Mucosa of stomach (tissue), 1 donor: Measurements from ENCODE around the gene WDFY4.

Source experiments
- H3K27me3 ChIP-seq: one replicate; pipeline ENCODE4 v1.7.0; 2013; ENCODE audit warnings: mild to moderate bottlenecking, low read length; ENCODE audit not compliant: control insufficient read depth, insufficient read depth
- H3K36me3 ChIP-seq: one replicate; pipeline ENCODE4 v1.7.0; 2013; ENCODE audit warnings: low read length; ENCODE audit not compliant: control insufficient read depth, insufficient read depth
- H3K4me1 ChIP-seq: one replicate; pipeline ENCODE4 v1.7.0; 2013; ENCODE audit warnings: mild to moderate bottlenecking, low read length; ENCODE audit not compliant: control insufficient read depth, insufficient read depth
- H3K4me3 ChIP-seq: one replicate; pipeline ENCODE4 v1.7.0; 2013; ENCODE audit warnings: low read length
- H3K9ac ChIP-seq: one replicate; pipeline ENCODE4 v1.7.0; 2013; ENCODE audit warnings: mild to moderate bottlenecking, low read length, moderate library complexity
- H3K9me3 ChIP-seq: one replicate; pipeline ENCODE4 v1.7.0; 2013; ENCODE audit warnings: mild to moderate bottlenecking, low read length, moderate library complexity; ENCODE audit not compliant: control insufficient read depth
- donor health status: Pancreatic carcinoma.

Gene WDFY4

GRCh38 chr10:48707472-48707871 is 22.8 kb downstream of the WDFY4 start:
- Histone ChIP-seq H3K4me3 (no peak overlapping the region), H3K9me3 (no peaks in the 10 kb centered on the region), H3K27me3 (no peaks in the 10 kb centered on the region), H3K9ac (no peak overlapping the region), H3K4me1 (no peaks in the 10 kb centered on the region), H3K36me3 (no peaks in the 10 kb centered on the region)

- H3K9ac ChIP-seq = no peak overlapping the region
- no peaks in the 10 kb centered on the region for H3K27me3 ChIP-seq
- H3K36me3 ChIP-seq = no peaks in the 10 kb centered on the region
- no peak overlapping the region for H3K4me3 ChIP-seq
- no peaks in the 10 kb centered on the region for H3K4me1 ChIP-seq
- H3K9me3 ChIP-seq = no peaks in the 10 kb centered on the region
Observed at GRCh38 chr10:48708144-48708543, 23.5 kb downstream of the WDFY4 start.

- H3K4me1 ChIP-seq = no peaks in the 10 kb centered on the region
- no peaks in the 10 kb centered on the region for H3K36me3 ChIP-seq
- H3K9ac ChIP-seq = no peak overlapping the region
- H3K27me3 ChIP-seq = no peaks in the 10 kb centered on the region
- H3K9me3 ChIP-seq = no peaks in the 10 kb centered on the region
- H3K4me3 ChIP-seq = no peak overlapping the region
Observed at GRCh38 chr10:48710647-48711275, 26.1 kb downstream of the WDFY4 start.

GRCh38 chr10:48711830-48712229 is 27.2 kb downstream of the WDFY4 start:
- no peaks in the 10 kb centered on the region for H3K36me3 ChIP-seq
- H3K9ac ChIP-seq = no peak overlapping the region
- H3K4me1 ChIP-seq = no peaks in the 10 kb centered on the region
- H3K27me3 ChIP-seq = no peaks in the 10 kb centered on the region
- H3K9me3 ChIP-seq = no peaks in the 10 kb centered on the region
- H3K4me3 ChIP-seq = no peak overlapping the region

GRCh38 chr10:48714088-48714487 is 29.4 kb downstream of the WDFY4 start:
- no peaks in the 10 kb centered on the region for H3K4me1 ChIP-seq
- no peaks in the 10 kb centered on the region for H3K36me3 ChIP-seq
- H3K9me3 ChIP-seq = no peaks in the 10 kb centered on the region
- no peak overlapping the region for H3K9ac ChIP-seq
- no peak overlapping the region for H3K4me3 ChIP-seq
- no peaks in the 10 kb centered on the region for H3K27me3 ChIP-seq

GRCh38 chr10:48716416-48716815 is 31.7 kb downstream of the WDFY4 start:
- H3K36me3 ChIP-seq = no peaks in the 10 kb centered on the region
- H3K4me3 ChIP-seq = no peak overlapping the region
- H3K9ac ChIP-seq = no peak overlapping the region
- no peaks in the 10 kb centered on the region for H3K4me1 ChIP-seq
- H3K27me3 ChIP-seq = no peaks in the 10 kb centered on the region
- no peaks in the 10 kb centered on the region for H3K9me3 ChIP-seq

GRCh38 chr10:48720611-48721010 is 35.9 kb downstream of the WDFY4 start:
- Histone ChIP-seq H3K4me1 (no peaks in the 10 kb centered on the region), H3K4me3 (no peak overlapping the region), H3K9ac (no peak overlapping the region), H3K9me3 (no peaks in the 10 kb centered on the region), H3K27me3 (no peaks in the 10 kb centered on the region), H3K36me3 (no peaks in the 10 kb centered on the region)

GRCh38 chr10:48722153-48723145 is 37.8 kb downstream of the WDFY4 start:
- H3K4me3 ChIP-seq = no peak overlapping the region
- H3K4me1 ChIP-seq = no peaks in the 10 kb centered on the region
- no peak overlapping the region for H3K9ac ChIP-seq
- no peaks in the 10 kb centered on the region for H3K36me3 ChIP-seq
- no peaks in the 10 kb centered on the region for H3K27me3 ChIP-seq
- H3K9me3 ChIP-seq = no peaks in the 10 kb centered on the region

- Histone ChIP-seq H3K36me3 (no peaks in the 10 kb centered on the region), H3K4me3 (no peak overlapping the region), H3K4me1 (no peaks in the 10 kb centered on the region), H3K9ac (no peak overlapping the region), H3K27me3 (no peaks in the 10 kb centered on the region), H3K9me3 (no peaks in the 10 kb centered on the region)
Observed at GRCh38 chr10:48724127-48724526, 39.5 kb downstream of the WDFY4 start.

GRCh38 chr10:48725708-48726107 is 41.0 kb downstream of the WDFY4 start:
- Histone ChIP-seq H3K27me3 (no peaks in the 10 kb centered on the region), H3K36me3 (no peaks in the 10 kb centered on the region), H3K9me3 (no peaks in the 10 kb centered on the region), H3K4me3 (no peak overlapping the region), H3K9ac (no peak overlapping the region), H3K4me1 (no peaks in the 10 kb centered on the region)

- Histone ChIP-seq H3K36me3 (no peaks in the 10 kb centered on the region), H3K9ac (no peak overlapping the region), H3K27me3 (no peaks in the 10 kb centered on the region), H3K4me3 (no peak overlapping the region), H3K9me3 (no peaks in the 10 kb centered on the region), H3K4me1 (no peaks in the 10 kb centered on the region)
Observed at GRCh38 chr10:48727866-48728265, 43.2 kb downstream of the WDFY4 start.

- Histone ChIP-seq H3K9ac (no peak overlapping the region), H3K9me3 (no peaks in the 10 kb centered on the region), H3K27me3 (no peaks in the 10 kb centered on the region)
Observed at GRCh38 chr10:48729222-48729621, 44.5 kb downstream of the WDFY4 start.

More at GRCh38 chr10:48729222-48729621, 44.5 kb downstream of the WDFY4 start:
- H3K4me3 ChIP-seq = no peak overlapping the region
- no peaks in the 10 kb centered on the region for H3K4me1 ChIP-seq
- no peaks in the 10 kb centered on the region for H3K36me3 ChIP-seq
